GM21619 (cell line): ENCODE measurements around the gene SNRNP70.
"Not testable (repeated sequence)": the region's sequence is repeated elsewhere in the genome, so short reads cannot be mapped to it uniquely, and the experiment has no call there.

Experiments
- ATAC-seq: cut with Tn5 transposase; IDR thresholded peaks from one replicate; pipeline ENCODE4 v1.9.1; 2021; ENCODE audit not compliant: unreplicated experiment

The SNRNP70 gene

GRCh38 chr19:49064768-49065611 lies 20.3 kb upstream of the SNRNP70 start, which contains the start of gene NTF4:
NTF4 (minus strand) TSS chr19:49064818; CDS start chr19:49061997, 2,821 bp downstream.
- ATAC-seq = no peak

- ATAC-seq = no peak
These were observed 19.2 kb upstream of the SNRNP70 start for GRCh38 chr19:49065905-49066512.

- no peak for ATAC-seq
These were observed 17.7 kb upstream of the SNRNP70 start for GRCh38 chr19:49067554-49067953.

- ATAC-seq = no peak
These were observed 16.2 kb upstream of the SNRNP70 start for GRCh38 chr19:49069026-49069425.

- ATAC-seq = no peak
These were observed 14.8 kb upstream of the SNRNP70 start for GRCh38 chr19:49070416-49070815.

GRCh38 chr19:49071860-49072547 lies 13.2 kb upstream of the SNRNP70 start:
- ATAC-seq = no peak

- no peak for ATAC-seq
These were observed 11.5 kb upstream of the SNRNP70 start for GRCh38 chr19:49073514-49074378.

- ATAC-seq = not testable (repeated sequence)
These were observed 10.4 kb upstream of the SNRNP70 start for GRCh38 chr19:49074869-49075268.

- ATAC-seq = no peak
These were observed 4.9 kb upstream of the SNRNP70 start for GRCh38 chr19:49080392-49080791.

GRCh38 chr19:49081273-49081672 lies 4.0 kb upstream of the SNRNP70 start:
- no peak for ATAC-seq

- ATAC-seq = no peak
These were observed 838 bp upstream of the SNRNP70 start for GRCh38 chr19:49084206-49085019.

- no peak for ATAC-seq
These were observed 599 bp downstream of the SNRNP70 start for GRCh38 chr19:49085868-49086232.

GRCh38 chr19:49086296-49086695 lies 1.0 kb downstream of the SNRNP70 start:
- no peak for ATAC-seq

- ATAC-seq = no peak
These were observed 6.3 kb downstream of the SNRNP70 start for GRCh38 chr19:49091391-49092038.

- no peak for ATAC-seq
These were observed 7.4 kb downstream of the SNRNP70 start for GRCh38 chr19:49092686-49093085.

GRCh38 chr19:49094505-49095482 lies 9.5 kb downstream of the SNRNP70 start:
- no peak for ATAC-seq

- no peak for ATAC-seq
These were observed 12.4 kb downstream of the SNRNP70 start for GRCh38 chr19:49097453-49098288.
